Right lung (tissue), 10 donors: ENCODE measurements around the gene PLPP6. TPM values are rescaled to one million over a fixed set of nuclear protein-coding genes. Genes with fewer than 3 reads are reported as not detected.
A peak's percentile ranks its signal among the peaks of the same experiment; 100 is the strongest.
"Not testable (repeated sequence)": the region's sequence is repeated elsewhere in the genome, so short reads cannot be mapped to it uniquely, and the experiment has no call there.

ENCODE experiments used
- DNase-seq, 2 donors: peaks; one replicate each; pipeline ENCODE4 v3.0.0-alpha.2; 2013
- long read RNA-seq, 8 donors: transcript quantifications; one replicate each; lab custom pipeline, GENCODE V29; 2026
- polyA plus RNA-seq, 5 donors: library from polyadenylated mRNA; unstranded; fragments of 120-200 nt; gene quantifications; one replicate each; pipeline versions ENCODE4 v1.2.1 to v1.2.3, GENCODE V29; 2013; ENCODE audit warnings: inconsistent platforms in 1 of 5, low replicate concordance in 1 of 5; ENCODE audit not compliant: insufficient read length in 5 of 5, insufficient read depth in 1 of 5

Gene PLPP6
- 10 to 100 TPM in 2 of 5 donors, 1 to 10 TPM in 3; 8.8 to 10.9 (median 10.0) TPM for polyA plus RNA-seq
- long read RNA-seq, donor 1, transcript PLPP6-201 (1 exons, 2,944 nt): major isoform, 16 of 16 reads
- long read RNA-seq, donor 1, partial matches to known transcripts: 0 of 16 reads
- long read RNA-seq, donor 1, other reads (novel, unspliced or antisense): 0 of 16 reads
- long read RNA-seq, donor 2, transcript PLPP6-201 (1 exons, 2,944 nt): major isoform, 13 of 13 reads
- long read RNA-seq, donor 2, partial matches to known transcripts: 0 of 13 reads
- long read RNA-seq, donor 2, other reads (novel, unspliced or antisense): 0 of 13 reads
- long read RNA-seq, donor 3, transcript PLPP6-201 (1 exons, 2,944 nt): major isoform, 13 of 13 reads
- long read RNA-seq, donor 3, partial matches to known transcripts: 0 of 13 reads
- long read RNA-seq, donor 3, other reads (novel, unspliced or antisense): 0 of 13 reads
- long read RNA-seq, donor 4, transcript PLPP6-201 (1 exons, 2,944 nt): major isoform, 10 of 10 reads
- long read RNA-seq, donor 4, partial matches to known transcripts: 0 of 10 reads
- long read RNA-seq, donor 4, other reads (novel, unspliced or antisense): 0 of 10 reads
- long read RNA-seq, donor 5, transcript PLPP6-201 (1 exons, 2,944 nt): major isoform, 14 of 14 reads
- long read RNA-seq, donor 5, partial matches to known transcripts: 0 of 14 reads
- long read RNA-seq, donor 5, other reads (novel, unspliced or antisense): 0 of 14 reads
- long read RNA-seq, donor 6, transcript PLPP6-201 (1 exons, 2,944 nt): major isoform, 16 of 16 reads
- long read RNA-seq, donor 6, partial matches to known transcripts: 0 of 16 reads
- long read RNA-seq, donor 6, other reads (novel, unspliced or antisense): 0 of 16 reads
- long read RNA-seq, donor 7, transcript PLPP6-201 (1 exons, 2,944 nt): major isoform, 12 of 12 reads
- long read RNA-seq, donor 7, partial matches to known transcripts: 0 of 12 reads
- long read RNA-seq, donor 7, other reads (novel, unspliced or antisense): 0 of 12 reads
- long read RNA-seq, donor 8, transcript PLPP6-201 (1 exons, 2,944 nt): major isoform, 7 of 7 reads
- long read RNA-seq, donor 8, partial matches to known transcripts: 0 of 7 reads
- long read RNA-seq, donor 8, other reads (novel, unspliced or antisense): 0 of 7 reads

DNA sequence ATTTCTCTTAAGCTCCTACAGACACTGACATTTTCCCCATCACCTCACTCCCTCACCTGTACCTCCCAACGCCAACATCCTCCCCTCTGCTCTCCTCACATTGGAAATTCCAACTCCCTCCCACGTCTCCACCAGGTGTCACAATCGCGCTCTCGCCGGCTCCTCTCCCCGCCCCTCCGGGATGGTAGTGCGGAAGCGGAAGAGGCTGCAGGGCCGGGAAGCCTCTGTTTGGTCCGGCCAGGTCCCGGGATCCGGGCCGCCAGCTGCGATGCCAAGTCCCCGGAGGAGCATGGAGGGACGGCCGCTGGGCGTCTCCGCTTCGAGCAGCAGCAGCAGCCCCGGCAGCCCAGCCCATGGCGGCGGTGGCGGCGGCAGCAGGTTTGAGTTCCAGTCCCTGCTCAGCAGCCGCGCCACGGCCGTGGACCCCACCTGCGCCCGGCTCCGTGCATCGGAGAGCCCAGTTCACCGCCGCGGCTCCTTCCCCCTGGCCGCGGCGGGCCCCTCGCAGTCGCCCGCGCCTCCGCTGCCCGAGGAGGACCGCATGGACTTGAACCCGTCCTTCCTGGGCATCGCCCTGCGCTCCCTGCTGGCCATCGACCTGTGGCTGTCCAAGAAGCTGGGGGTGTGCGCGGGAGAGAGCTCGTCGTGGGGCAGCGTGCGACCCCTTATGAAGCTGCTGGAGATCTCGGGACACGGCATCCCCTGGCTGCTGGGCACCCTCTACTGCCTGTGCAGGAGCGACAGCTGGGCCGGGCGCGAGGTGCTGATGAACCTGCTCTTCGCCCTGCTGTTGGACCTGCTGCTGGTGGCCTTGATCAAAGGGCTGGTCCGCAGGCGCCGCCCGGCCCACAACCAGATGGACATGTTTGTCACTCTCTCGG, at the start of gene PLPP6:
PLPP6 (plus strand) TSS at position 187 of the 881 bp plus-strand sequence; CDS start at position 269, 82 bp downstream.
- peak; percentile 72 to 80 for DNase-seq

- DNase-seq: no peak
These were observed 47.5 kb upstream of the PLPP6 start for GRCh38 chr9:4614627-4615026.

- no peak for DNase-seq
These were observed 46.8 kb upstream of the PLPP6 start for GRCh38 chr9:4615251-4615650.

- DNase-seq: no peak
These were observed 46.3 kb upstream of the PLPP6 start for GRCh38 chr9:4615778-4616177.

GRCh38 chr9:4617752-4618151, 44.3 kb upstream of the PLPP6 start:
- no peak for DNase-seq

- no peak for DNase-seq
These were observed 43.4 kb upstream of the PLPP6 start for GRCh38 chr9:4618700-4619099.

DNA sequence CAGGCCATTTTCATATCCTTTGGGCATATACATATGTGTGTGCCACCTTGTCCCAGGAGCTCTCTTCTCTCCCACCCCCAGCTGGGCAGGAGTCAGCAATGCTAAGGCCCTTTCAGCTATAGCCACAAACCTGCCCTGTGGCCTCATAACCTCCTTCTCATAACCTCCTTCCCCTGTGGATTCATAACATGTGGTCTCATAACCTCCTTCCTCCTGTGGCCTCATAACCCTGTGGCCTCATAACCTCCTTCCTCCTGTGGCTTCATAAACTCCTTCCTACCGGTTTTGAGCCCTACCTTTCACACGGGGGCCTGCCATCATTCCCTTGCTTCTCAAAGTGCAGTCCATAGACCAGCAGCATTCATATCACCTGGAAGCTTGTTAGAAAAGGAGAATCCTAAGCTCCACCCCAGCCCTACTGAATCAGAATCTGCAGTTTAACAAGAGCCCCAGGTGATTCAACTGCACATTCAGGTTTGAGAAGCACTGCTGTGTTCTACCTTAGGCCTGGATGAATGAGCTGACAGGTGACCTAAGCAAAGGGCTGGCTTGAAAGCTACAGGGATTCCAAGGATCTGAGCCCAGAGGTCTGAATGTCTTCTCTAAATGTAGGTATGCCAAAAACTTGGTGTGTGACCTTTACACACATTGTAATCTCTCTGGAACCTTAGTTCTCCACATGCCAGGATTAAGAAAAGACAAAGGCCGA, 41.9 kb upstream of the PLPP6 start:
- no peak for DNase-seq

DNA sequence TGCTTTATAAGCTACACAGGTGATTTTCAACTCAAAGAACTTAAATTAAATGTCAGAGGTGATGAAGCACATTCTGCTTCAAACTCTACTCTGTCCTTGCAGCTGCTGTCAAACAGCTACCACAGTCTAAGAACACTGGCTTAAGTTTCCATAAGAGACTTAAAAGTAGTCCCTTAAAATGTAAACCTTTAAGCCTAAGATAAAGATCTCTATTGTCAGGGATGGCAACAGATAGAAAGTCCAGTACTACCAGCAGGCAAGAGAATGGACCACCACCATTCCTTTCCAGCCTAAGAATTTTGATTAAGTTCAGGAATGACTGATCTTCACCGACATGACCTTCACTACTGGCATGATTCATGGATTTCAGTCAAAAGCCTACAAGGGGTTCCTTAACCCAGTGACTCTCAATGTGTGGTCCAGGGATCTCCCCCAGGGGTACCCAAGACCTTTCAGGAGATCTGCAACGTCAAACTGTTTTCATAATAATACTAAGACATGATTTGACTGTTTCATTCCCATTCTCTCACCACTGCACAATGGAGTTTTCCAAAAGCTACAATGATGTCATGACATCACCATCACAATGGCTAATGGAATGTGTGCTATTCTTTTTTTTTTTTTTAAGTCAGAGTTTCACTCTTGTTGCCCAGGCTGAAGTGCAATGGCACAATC, 41.1 kb upstream of the PLPP6 start:
- DNase-seq: no peak

- peak in 1 of 2 donors; percentile 3 for DNase-seq
These were observed 40.1 kb upstream of the PLPP6 start for GRCh38 chr9:4622016-4622415.

- DNase-seq: no peak
These were observed 31.3 kb upstream of the PLPP6 start for GRCh38 chr9:4630836-4631235.

GRCh38 chr9:4638968-4639367, 23.1 kb upstream of the PLPP6 start:
- no peak for DNase-seq

GRCh38 chr9:4639420-4639819, 22.7 kb upstream of the PLPP6 start:
- DNase-seq: no peak

DNA sequence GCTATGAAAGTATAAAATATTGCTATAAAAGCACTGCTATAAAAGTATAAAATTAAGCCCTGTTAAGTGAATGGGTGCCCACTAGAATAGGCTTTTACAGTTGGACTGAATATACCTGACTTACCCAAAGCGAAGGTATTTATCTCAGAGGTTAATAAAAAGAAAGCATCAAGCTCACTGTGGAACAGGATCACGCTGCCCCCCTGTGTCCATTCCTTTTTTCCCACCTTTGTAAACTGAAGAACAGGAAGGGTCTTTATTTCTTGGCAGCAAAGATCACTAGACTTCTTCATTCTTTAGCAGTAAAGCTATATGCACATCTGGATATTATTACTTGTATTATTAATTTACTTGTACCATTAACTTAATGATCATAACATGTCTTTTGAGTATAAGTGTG, 22.1 kb upstream of the PLPP6 start:
- DNase-seq: no peak

- DNase-seq: no peak
These were observed 19.7 kb upstream of the PLPP6 start for GRCh38 chr9:4642351-4642750.

GRCh38 chr9:4654084-4654483, 8.0 kb upstream of the PLPP6 start:
- no peak for DNase-seq

DNA sequence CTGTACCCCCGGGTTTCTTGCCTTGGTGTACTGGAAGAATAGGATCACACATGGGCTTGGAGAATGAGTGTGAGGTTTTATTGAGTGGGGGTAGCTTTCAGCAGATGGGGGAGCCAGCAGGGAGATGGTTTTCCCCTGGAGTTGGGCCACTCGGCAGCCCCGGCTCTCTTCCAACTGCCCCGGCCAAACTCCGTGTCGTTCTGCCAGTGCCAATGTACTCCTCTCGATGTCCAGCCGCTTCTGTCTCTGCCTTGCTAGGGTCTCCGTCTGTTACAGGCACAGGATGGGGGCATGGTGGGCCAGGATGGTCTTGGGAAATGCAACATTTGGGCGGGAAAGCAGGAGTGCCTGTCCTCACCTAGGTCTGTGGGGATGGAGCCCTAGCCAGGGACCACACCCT, 7.6 kb upstream of the PLPP6 start:
- no peak for DNase-seq

DNA sequence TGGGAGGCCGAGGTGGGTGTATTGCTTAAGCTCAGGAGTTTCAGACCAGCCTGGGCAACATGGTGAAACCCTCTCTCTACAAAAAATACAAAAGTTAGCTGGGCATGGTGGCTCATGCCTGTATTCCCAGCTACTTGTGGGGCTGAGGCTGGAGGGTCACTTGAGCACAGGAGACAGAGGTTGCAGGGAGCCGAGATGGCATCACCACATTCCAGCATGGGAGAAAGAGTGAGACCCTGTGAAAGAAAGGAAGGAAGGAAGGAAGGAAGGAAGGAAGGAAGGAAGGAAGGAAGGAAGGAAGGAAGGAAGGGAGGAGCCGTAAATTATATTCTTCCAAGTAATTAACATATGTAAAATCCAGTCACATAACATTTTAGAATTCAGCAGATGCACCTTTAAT, 5.9 kb upstream of the PLPP6 start:
- not testable (repeated sequence) for DNase-seq

DNA sequence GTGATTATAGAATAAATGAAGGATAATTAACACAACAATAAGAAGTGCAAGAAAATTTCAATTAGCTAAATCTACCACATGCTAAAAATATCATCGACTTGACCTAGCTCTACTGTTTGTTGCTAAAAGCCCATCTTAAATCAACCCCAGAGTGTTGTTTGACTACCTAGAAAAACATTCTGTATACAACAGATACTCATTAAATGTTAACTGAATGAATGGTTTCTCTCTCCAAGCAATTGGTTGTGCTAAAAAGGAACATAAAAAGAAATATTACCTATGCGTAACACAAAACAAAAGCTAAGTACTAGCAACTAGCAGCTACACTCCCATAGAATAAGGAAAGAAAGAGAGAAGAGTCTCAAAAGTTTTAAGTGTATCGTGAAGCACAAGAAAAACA, 5.5 kb upstream of the PLPP6 start:
- DNase-seq: no peak

DNA sequence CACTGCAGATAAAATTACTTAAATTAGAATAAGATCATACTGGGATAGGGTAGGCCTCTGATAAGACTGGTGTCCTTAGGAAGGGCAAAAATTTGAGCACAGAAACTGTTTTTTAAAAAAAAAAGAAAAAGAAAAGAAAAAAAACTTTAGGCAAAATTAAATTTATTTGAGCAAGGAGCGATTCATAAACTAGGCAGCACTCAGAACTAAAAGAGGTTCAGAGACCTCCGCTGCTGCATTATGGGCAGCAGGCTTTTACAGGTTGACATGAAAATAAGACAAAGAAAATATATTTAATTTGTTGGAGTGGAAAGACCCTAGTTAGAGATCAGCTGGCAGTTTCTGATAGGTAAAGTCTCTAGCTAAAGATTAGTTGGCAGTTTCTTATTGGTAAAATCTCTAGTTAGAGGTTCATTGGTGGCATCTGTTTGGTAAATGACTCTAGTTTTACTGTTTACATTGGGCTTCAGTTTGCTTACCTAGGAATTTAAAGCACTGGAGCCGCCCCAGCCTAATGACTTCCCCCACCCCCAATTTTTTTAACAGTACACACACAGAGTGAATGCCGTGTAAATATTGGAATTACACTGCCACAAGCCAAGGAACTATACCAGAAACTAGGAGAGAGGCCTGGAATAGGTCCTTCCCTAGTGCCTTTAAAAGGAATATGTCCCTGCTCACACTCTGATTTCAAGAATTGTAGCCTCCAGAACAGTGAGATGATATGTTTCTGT, 4.5 kb upstream of the PLPP6 start:
- no peak for DNase-seq
